DND-41 (cell line): ENCODE results near the gene ARHGAP9.
A peak's percentile ranks its signal among the peaks of the same experiment; 100 is the strongest.

Source experiments
- ATAC-seq: fragments of 200-7000 bp; cut with Tn5 transposase; 3 replicates; pipeline ENCODE4 v1.9.1; 2021; ENCODE audit warnings: low read depth; ENCODE audit not compliant: insufficient read depth
- DNase-seq: peaks from one replicate; pipeline ENCODE4 v3.0.0-alpha.2; 2020
- H2AFZ ChIP-seq: 2 replicates; pipeline ENCODE4 v1.6.0; 2012; ENCODE audit warnings: low read depth, low read length
- H3K27ac ChIP-seq: 2 replicates; pipeline ENCODE4 v1.5.1; 2012; ENCODE audit warnings: low read length, inconsistent platforms
- H3K27me3 ChIP-seq: fragments of 200-600 bp; sonication (generic); 2 replicates; pipeline ENCODE4 v1.6.0; 2012; ENCODE audit warnings: low read length, mild to moderate bottlenecking, inconsistent platforms; ENCODE audit not compliant: insufficient read depth, poor library complexity
- H3K36me3 ChIP-seq: 2 replicates; pipeline ENCODE4 v1.5.1; 2012; ENCODE audit warnings: low read length, inconsistent platforms; ENCODE audit not compliant: insufficient read depth
- H3K4me1 ChIP-seq: 2 replicates; pipeline ENCODE4 v1.5.1; 2012; ENCODE audit warnings: mild to moderate bottlenecking, low read length; ENCODE audit not compliant: insufficient read depth
- H3K4me2 ChIP-seq: 2 replicates; pipeline ENCODE4 v1.6.0; 2012; ENCODE audit warnings: mild to moderate bottlenecking, moderate library complexity, low read length, inconsistent platforms; ENCODE audit not compliant: insufficient read depth
- H3K4me3 ChIP-seq, 2 experiments: fragments of 200-600 bp in 1 of 2; shearing (Covaris generic) in 1 of 2; 2 replicates each; pipeline ENCODE4 v1.5.1; 2012 to 2016; ENCODE audit warnings: inconsistent platforms in 2 of 2, low read length in 2 of 2, mild to moderate bottlenecking in 2 of 2, low read depth in 1 of 2, moderate library complexity in 1 of 2
- H3K79me2 ChIP-seq: 2 replicates; pipeline ENCODE4 v1.6.0; 2012; ENCODE audit warnings: low read length, inconsistent platforms; ENCODE audit not compliant: insufficient read depth
- H3K9ac ChIP-seq: 2 replicates; pipeline ENCODE4 v1.6.0; 2012; ENCODE audit warnings: low read depth, mild to moderate bottlenecking, inconsistent platforms, low read length, moderate library complexity
- H3K9me3 ChIP-seq: 2 replicates; pipeline ENCODE4 v1.5.1; 2012; ENCODE audit warnings: low read length, moderate library complexity, mild to moderate bottlenecking, inconsistent platforms; ENCODE audit not compliant: insufficient read depth, severe bottlenecking
- H4K20me1 ChIP-seq: 2 replicates; pipeline ENCODE4 v1.6.0; 2012; ENCODE audit warnings: low read length; ENCODE audit not compliant: insufficient read depth
- CTCF ChIP-seq: IDR thresholded peaks from 2 replicates; pipeline ENCODE4 v1.5.1; 2012; ENCODE audit warnings: borderline replicate concordance, low read length, moderate library complexity, mild to moderate bottlenecking; ENCODE audit not compliant: poor library complexity, severe bottlenecking; ENCODE audit errors: extremely low read depth
- EZH2 ChIP-seq: IDR thresholded peaks from 3 replicates; pipeline ENCODE4 v1.6.1; 2012; ENCODE audit warnings: borderline replicate concordance, low read depth, mild to moderate bottlenecking, moderate library complexity, low read length, inconsistent platforms; ENCODE audit not compliant: severe bottlenecking

ARHGAP9 gene

GRCh38 chr12:57459750-57460467 lies 19.8 kb downstream of the ARHGAP9 start, which contains the start of gene GLI1:
TSS of gene GLI1 (plus strand) at chr12:57459785. CDS start at chr12:57463692, 3,907 bp downstream.
- Histone ChIP-seq H3K36me3 (no peaks in the 10 kb centered on the region), H3K9me3 (no peaks in the 10 kb centered on the region), H3K27me3 (peaks cover 7% of the 10 kb centered on the region), H3K4me2 (peak within 1 kb of the TSS; percentile 96), H3K79me2 (no peaks in the 10 kb centered on the region), H3K27ac (peak within 1 kb of the TSS; percentile 90), H2AFZ (peak within 1 kb of the TSS; percentile 94), H4K20me1 (no peaks in the 10 kb centered on the region), H3K9ac (peak within 1 kb of the TSS; percentile 56), H3K4me1 (peaks cover 47% of the 10 kb centered on the region), H3K4me3 (peak within 1 kb of the TSS; percentile 30 to 70; a peak in 3 of 4 replicates)
- no peak for ATAC-seq
- TF ChIP-seq CTCF (no peak), EZH2 (no peak)
- DNase-seq, result no peak

GRCh38 chr12:57459055-57459749 lies 20.5 kb downstream of the ARHGAP9 start:
- H2AFZ ChIP-seq, result peak overlapping the region; percentile 94
- peak overlapping the region; percentile 96 for H3K4me2 ChIP-seq
- H3K4me1 ChIP-seq, result peaks cover 47% of the 10 kb centered on the region
- H3K9me3 ChIP-seq, result no peaks in the 10 kb centered on the region
- no peaks in the 10 kb centered on the region for H4K20me1 ChIP-seq
- H3K27ac ChIP-seq, result peak overlapping the region; percentile 90
- peak overlapping the region; percentile 30 to 70; a peak in 3 of 4 replicates for H3K4me3 ChIP-seq
- TF ChIP-seq EZH2, result no peak
- TF ChIP-seq CTCF, result peak; percentile 99
- H3K27me3 ChIP-seq, result peaks cover 7% of the 10 kb centered on the region
- no peaks in the 10 kb centered on the region for H3K36me3 ChIP-seq
- DNase-seq (peak; percentile 98), ATAC-seq (peak; percentile 85)
- H3K9ac ChIP-seq, result peak overlapping the region; percentile 56
- H3K79me2 ChIP-seq, result no peaks in the 10 kb centered on the region

GRCh38 chr12:57458665-57459054 lies 21.0 kb downstream of the ARHGAP9 start:
- H3K9ac ChIP-seq, result peak overlapping the region; percentile 56
- H3K4me1 ChIP-seq, result peaks cover 47% of the 10 kb centered on the region
- H3K4me3 ChIP-seq, result peak overlapping the region; percentile 5 to 70; a peak in 3 of 4 replicates
- no peak for ATAC-seq
- H4K20me1 ChIP-seq, result no peaks in the 10 kb centered on the region
- H3K27ac ChIP-seq, result peak overlapping the region; percentile 90
- H3K9me3 ChIP-seq, result no peaks in the 10 kb centered on the region
- H2AFZ ChIP-seq, result peak overlapping the region; percentile 94
- H3K27me3 ChIP-seq, result peaks cover 7% of the 10 kb centered on the region
- H3K4me2 ChIP-seq, result peak overlapping the region; percentile 96
- no peaks in the 10 kb centered on the region for H3K36me3 ChIP-seq
- no peak for TF ChIP-seq EZH2
- no peak for DNase-seq
- no peaks in the 10 kb centered on the region for H3K79me2 ChIP-seq
